GM12872 (cell line): Measurements from ENCODE around the gene CSRP3.

ENCODE experiments used
- CTCF ChIP-seq: IDR thresholded peaks from 3 replicates; pipeline ENCODE4 v1.5.1; 2011; ENCODE audit warnings: low read depth, mild to moderate bottlenecking, low read length, moderate library complexity; ENCODE audit not compliant: insufficient read depth

CSRP3 gene

DNA sequence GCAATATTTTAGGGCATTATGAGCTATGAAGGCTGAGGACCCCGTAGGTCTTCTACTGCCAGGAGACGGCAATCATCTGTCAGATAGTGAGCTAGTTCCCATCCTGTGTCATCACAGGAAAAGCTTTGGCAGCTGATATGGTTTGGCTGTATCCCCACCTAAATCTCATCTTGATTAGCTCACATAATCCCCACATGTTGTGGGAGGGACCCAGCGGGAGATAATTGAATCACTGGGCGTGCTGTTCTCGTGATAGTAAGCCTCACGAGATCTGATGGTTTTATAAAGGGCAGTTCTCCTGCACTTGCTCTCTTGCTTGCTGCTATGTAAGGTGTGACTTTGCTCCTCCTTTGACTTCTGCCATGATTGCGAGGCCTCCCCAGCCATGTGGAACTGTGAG, 18.1 kb downstream of the CSRP3 start:
- TF ChIP-seq CTCF, result no peak

- no peak for TF ChIP-seq CTCF
These were observed 20.1 kb downstream of the CSRP3 start for GRCh38 chr11:19181531-19182261.

GRCh38 chr11:19176629-19177186, 25.1 kb downstream of the CSRP3 start:
- no peak for TF ChIP-seq CTCF

GRCh38 chr11:19173964-19174638, 27.7 kb downstream of the CSRP3 start:
- no peak for TF ChIP-seq CTCF

DNA sequence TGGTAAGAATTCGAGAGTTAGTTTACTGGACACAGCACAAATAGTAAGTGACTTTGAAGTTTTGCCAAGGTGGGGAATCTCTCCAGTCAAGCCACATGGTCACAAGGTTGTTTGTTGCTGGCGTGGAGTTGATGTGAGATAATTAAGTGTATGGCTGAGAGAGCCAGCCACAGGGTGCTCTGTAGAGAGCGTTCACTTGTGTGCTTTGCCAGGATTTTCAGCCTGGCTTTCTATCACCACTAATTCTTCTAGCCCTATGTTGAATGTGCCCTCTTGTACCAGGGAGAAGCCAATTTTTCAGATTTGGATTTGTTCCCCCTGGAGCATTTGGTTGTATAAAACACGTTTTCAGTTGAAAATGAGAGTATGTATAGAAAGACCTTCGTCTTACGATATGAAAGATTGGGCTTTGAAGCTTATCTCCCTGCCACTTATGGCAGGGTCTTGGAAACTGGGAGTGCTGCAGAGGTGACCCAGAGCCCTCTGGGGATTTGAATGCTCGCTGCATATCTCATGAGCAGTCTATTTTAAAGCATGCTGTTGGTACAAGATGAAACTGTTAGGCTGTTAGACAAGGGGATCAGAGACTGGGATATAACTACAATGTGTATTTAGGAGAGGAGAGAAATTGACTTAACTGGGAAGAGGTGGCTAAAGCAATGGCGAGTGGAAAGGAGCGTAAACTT, 28.6 kb downstream of the CSRP3 start:
- no peak for TF ChIP-seq CTCF

DNA sequence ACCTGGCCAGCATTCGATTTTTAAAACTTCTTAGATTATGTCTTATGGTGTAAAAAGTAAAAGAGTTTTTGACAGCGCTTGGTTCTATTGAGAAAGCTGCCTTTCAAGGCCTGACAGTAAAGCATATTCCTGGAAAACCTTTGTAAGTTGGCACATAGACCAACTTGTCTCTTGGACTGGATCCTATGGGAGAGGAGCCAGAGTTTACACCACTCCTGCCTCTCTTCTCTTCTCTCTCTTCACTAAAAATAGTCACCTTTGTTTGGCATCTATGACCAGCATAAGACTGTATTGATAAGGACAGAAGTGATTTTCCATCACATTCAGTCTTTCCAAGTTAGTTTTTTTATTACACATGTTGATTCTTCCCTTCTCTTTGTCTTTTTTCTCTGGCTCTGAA, 33.7 kb downstream of the CSRP3 start:
- TF ChIP-seq CTCF, result no peak

DNA sequence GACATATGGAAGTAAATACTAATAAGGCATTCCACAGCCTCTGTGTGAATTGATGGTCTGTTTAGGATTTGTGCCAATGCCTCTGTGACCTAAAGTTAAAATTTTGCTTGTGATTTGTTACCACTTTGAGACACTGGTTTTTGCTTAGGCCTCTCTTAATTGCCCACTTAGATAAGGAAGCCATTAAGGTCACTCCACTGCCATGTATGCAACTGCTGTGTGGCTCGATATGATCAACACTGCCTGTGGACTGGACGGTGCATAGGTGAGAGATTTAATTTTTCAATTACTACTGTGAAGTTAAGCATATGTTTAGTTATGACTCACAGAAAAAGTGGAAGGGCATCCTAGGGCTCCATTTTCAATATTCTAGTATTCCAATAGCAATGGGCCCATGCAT, 36.9 kb downstream of the CSRP3 start:
- no peak for TF ChIP-seq CTCF
